ENCODE results near the gene CMTM4. TPM values are rescaled to one million over a fixed set of nuclear protein-coding genes. Genes with fewer than 3 reads are reported as not detected.
"Not testable (repeated sequence)": the region's sequence is repeated elsewhere in the genome, so short reads cannot be mapped to it uniquely, and the experiment has no call there.

The CMTM4 gene
- total RNA-seq, 2 experiments from 2014 or later: 3.8 to 4.0 TPM

GRCh38 chr16:66682271-66682670 is 14.3 kb downstream of the CMTM4 start:
- POLR2A ChIA-PET: no interaction called here
- CTCF ChIA-PET: no interaction called here

GRCh38 chr16:66681676-66682075 is 14.9 kb downstream of the CMTM4 start:
- ChIA-PET CTCF (no interaction called here), POLR2A (no interaction called here)

DNA sequence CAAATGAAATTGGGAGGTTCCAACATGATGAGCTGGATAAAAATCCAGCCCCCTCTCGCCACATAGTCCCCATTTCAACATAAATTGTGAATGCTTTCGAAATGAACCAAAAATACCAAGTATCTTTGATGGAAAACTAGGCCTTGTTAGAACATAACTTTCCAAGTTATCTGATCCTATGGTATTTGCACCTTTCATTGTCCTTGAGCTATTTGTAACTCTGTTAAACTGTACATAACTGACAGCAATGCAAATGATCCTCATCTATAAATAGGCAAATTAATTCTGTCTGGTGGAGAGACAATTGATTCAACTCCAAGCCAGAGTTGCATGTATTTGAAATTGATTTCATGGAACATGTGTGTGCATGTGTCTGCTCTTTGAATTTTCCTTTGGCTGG is 18.2 kb downstream of the CMTM4 start:
- ChIA-PET CTCF (interaction anchor here (0.9 kb wide), 1 partner anchor 11 kb away, joined by 3 read pairs; no protein-coding TSS in a partner anchor), POLR2A (no interaction called here)

DNA sequence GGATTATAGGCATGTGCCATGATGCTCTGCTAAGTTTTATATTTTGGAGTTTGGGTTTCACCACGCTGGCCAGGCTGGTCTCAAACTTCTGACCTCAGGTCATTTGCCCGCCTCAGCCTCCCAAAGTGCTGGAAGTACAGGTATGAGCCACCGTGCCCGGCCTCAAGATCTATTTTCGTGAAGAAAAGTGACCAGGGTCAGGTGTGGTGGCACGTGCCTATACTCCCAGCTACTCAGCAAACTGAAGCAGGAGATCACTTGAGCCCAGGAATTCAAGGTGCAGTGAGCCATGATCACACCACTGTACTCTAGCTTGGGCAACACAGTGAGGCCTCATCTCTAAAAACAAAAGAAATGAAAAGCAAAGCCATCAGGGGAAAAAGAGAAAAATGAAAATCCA is 18.7 kb downstream of the CMTM4 start:
- ChIA-PET CTCF (no interaction called here), POLR2A (no interaction called here)

DNA sequence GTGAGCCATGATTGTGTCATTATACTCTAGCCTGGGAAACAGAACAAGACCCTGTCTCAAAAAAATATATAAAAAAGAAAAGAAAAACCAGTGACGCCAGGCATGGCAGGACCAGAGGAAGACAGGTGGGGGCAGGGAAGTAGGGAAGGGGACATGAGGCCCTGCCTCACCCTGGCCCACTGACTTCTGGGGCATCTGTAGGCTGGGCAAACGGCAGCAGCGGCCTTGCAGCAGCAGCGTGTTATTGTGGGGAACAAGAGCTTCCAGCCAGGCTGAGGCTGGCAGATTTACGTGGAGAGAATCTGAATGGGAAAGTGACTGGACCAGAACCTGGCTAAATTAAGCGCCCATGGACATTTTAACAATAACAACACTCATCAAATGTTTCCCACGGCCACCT is 19.4 kb downstream of the CMTM4 start:
- ChIA-PET POLR2A (no interaction called here), CTCF (no interaction called here)

GRCh38 chr16:66676599-66676998 is 19.9 kb downstream of the CMTM4 start:
- ChIA-PET CTCF (interaction anchor here (0.6 kb wide), 1 partner anchor 180 kb away, joined by 3 read pairs; no protein-coding TSS in a partner anchor), POLR2A (no interaction called here)

DNA sequence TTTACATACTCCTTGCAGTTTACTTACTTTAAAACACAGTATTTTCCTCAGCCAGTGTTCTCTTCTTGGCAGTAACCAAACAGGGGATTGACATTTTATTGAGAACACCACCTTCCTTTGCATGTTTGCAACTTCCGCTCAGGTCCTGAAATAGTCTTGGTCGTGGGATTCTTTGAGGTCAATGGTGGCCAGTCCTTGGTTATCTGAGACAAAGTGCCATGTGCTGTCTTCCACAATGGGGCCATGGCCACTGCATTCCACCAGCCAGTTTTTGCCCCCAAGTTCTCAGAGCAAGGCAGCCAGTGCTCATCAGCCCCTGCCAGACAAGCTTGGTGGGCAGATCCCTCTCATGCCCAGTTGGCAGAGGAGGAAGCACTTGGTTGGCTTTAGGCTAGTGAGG is 22.9 kb downstream of the CMTM4 start:
- POLR2A ChIA-PET: no interaction called here
- CTCF ChIA-PET: interaction anchor here (0.8 kb wide), 1 partner anchor 93 kb away, joined by 3 read pairs; no protein-coding TSS in a partner anchor

- POLR2A ChIA-PET: no interaction called here
- CTCF ChIA-PET: interaction anchor here (0.8 kb wide), 1 partner anchor 19 kb away, joined by 3 read pairs; no protein-coding TSS in a partner anchor
These were observed 25.7 kb downstream of the CMTM4 start for GRCh38 chr16:66670691-66671388.

DNA sequence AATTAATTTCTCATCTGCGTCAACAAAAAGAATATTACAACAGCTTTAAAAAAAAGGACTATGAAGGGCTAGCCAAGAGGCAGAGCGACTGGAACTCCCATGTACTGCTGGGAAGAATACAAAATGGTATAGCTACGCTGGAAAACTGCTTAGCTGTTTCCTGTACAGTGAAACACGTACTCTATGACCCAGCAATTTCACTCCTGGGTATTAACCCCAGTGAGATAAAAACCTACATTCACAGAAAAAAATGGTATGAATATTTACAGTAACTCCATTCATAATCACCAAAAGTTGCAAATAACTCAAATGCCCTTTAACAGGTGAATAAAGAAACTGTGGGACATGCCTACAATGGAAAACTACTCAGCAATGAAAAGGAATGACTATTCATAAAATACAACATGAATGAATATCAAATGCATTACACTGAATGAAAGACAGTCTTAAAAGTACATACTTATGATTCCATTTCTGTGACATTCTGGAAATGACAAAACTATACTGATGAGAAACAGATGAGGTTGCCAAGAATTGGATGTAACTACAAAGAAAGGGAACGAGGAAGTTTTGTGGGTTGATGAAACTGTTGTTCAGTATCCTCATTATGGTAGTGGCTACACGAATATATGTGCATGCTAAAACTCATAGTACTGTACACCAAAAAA is 27.6 kb downstream of the CMTM4 start:
- ChIA-PET CTCF (interaction anchor here (0.9 kb wide), 1 partner anchor 18 kb away, joined by 5 read pairs; no protein-coding TSS in a partner anchor), POLR2A (interaction anchor here (0.6 kb wide), 1 partner anchor 26 kb away, joined by 3 read pairs; no protein-coding TSS in a partner anchor)

DNA sequence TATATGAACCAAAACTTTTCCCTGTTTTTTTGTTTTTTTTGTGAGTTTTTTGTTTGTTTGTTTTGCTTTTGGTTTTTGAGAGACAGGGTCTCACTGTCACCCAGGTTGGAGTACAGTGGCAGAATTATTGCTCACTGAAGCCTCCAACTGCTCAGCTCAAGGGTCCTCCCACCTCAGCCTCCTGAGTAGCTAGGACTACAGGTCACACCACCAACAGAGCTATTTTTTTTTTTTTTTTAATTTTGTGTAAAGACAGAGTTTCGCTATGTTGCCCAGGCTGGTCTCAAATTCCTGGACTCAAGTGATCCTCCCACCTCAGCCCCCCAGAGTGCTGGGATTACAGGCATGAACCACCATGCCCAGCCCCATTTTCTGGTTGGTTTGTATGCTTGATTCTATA is 28.6 kb downstream of the CMTM4 start:
- CTCF ChIA-PET: interaction anchor here (1.0 to 1.2 kb wide), 2 partner anchors 11 to 59 kb away, joined by 3 to 4 read pairs; no protein-coding TSS in a partner anchor
- POLR2A ChIA-PET: no interaction called here

GRCh38 chr16:66662445-66663194 is 33.9 kb downstream of the CMTM4 start:
- ChIA-PET POLR2A (no interaction called here), CTCF (interaction anchor here (3.9 kb wide), 1 partner anchor 12 kb away, joined by 19 read pairs; no protein-coding TSS in a partner anchor)

DNA sequence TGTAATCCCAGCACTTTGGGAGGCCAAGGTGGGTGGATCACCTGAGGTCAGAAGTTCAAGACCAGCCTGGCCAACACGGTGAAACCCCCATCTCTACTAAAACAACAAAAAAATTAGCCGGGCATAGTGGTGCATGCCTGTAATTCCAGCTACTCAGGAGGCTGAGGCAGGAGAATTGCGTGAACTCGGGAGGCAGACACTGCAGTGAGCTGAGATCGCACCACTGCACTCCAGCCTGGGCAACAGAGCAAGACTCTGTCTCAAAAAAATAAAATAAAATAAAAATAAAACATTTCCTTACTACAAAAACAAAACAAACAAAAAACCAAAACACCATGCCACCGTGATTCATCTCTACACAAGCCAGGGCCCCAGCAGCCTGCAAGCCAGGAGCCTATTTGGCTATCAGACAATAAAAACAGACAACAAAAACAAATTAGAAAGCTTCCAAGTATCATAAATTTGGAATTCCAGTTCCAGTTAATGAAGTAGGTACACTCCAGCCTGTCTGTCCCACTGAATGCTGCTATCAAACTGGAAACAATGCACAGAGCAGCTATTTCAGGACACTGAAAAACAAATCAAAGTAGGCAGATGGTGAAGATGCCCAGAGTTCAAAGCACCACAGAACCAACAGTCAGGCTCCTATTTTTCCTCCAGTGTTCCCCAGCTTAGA is 34.7 kb downstream of the CMTM4 start:
- POLR2A ChIA-PET: not testable (repeated sequence)
- CTCF ChIA-PET: interaction anchor here (0.6 to 3.9 kb wide), 2 partner anchors 11 to 65 kb away, joined by 3 to 19 read pairs; no protein-coding TSS in a partner anchor

DNA sequence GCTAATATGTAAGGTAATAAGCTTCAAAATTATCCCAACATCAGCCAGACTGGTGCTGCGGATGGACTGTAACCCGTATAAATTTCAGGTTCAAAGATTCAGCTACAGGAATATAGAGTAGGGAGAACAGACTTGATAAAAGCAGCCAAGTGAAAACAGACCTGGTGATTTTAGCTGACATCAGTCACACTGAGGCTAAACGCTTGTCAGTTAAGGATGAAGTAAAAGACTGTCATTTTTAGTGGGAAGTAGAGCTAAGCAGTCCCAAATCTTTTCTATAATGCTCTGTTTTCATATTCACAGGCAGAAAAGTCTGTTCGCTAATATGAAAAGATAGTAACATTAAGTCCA is 35.4 kb downstream of the CMTM4 start:
- ChIA-PET CTCF (interaction anchor here (0.5 to 3.9 kb wide), 3 partner anchors 10 to 1339 kb away, joined by 3 to 19 read pairs (median 4); no protein-coding TSS in a partner anchor), POLR2A (no interaction called here)

DNA sequence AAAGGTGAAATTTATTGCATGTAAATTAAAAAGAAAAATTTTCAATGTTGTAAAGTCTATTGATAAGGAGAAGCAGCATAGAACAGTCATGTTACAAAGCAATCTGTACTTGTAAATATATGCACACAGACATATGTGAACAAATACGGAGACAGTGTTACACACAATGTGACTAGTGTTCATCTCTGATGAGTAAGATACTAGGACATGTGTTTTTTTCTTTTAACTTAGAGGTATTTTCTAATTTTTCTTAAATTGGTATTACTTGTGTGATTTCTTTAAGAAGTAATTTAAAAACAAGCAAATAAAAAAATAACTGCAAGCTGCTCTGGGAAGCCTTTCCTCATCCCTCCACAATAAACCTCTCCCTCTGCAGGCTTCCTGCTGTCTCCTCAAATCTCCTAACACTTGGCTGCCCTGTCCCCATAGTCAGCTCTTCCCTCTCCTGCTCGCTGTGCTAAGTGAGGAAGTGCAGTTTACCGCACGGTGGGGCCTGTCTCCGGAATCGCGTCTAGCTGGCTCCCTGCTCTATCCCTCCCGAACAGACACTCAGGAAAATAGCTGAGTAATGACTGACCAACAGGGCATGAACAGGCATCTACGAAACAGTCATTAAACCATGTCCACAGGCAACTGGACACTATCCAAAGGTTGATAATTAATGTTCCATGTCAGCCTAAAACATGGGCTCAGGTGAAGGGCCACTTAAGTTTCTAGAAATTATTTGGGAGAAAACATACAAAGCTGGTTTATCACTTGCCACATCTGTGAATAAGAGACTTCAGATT is 35.9 kb downstream of the CMTM4 start:
- POLR2A ChIA-PET: no interaction called here

GRCh38 chr16:66658860-66659190 is 37.7 kb downstream of the CMTM4 start:
- ChIA-PET POLR2A (no interaction called here), CTCF (no interaction called here)

More for the DNA sequence above, 35.9 kb downstream of the CMTM4 start:
- CTCF ChIA-PET: interaction anchor here (0.5 to 3.9 kb wide), 2 partner anchors 10 to 1340 kb away, joined by 4 to 19 read pairs; no protein-coding TSS in a partner anchor

DNA sequence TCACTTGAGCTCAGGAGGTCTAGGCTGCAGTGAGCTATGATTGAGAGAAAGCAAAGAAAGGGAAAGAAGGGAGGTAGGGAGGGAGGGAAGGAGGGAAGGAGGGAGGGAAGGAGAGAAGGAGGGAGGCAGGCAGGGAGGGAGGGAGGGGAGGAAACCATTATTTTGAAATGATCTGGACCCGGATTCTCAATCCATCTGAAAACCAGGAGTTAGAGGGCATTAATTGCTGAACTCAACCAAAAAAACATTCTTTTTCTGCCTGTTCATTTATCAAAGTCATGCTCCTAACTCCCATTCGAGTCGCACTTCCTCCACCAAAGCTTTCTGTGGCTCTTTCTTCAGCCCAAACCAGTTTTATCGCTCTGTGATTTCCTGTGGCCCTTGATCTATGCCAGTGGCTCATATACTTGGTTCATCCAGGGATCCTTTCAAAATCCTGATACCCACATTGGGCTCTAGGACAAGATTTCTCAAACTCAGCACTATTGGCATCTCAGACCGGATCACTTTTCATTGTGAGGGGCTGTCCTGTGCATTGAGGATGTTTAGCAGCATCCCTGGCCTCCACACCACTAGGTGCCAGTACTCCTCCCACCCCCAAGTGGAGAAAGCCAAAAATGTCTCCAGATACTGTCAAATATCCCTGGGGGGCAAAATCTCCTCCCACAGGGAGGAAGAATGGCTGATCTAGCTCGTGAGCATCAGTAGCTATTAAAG is 38.2 kb downstream of the CMTM4 start:
- POLR2A ChIA-PET: no interaction called here
- CTCF ChIA-PET: no interaction called here

DNA sequence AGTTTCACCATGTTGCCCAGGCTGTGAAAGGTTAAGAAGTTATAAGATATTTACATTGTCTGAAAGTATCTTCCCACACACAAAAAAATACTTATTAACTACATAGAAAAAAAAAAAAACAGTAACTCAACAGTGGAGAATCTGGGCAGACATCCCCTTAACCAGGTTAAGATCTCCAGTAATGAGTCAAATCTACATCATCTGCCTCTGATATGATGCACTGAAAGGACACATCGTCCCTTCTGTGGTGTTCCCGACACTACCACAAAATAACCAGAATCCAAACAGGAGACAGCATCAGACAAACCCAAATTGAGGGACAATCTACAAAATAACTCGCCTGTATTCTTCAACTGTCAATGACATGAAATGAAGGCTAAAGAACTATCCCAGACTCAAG is 40.0 kb downstream of the CMTM4 start:
- CTCF ChIA-PET: interaction anchor here (1.1 kb wide), 2 partner anchors 9 to 48 kb away, joined by 3 read pairs; no protein-coding TSS in a partner anchor
- POLR2A ChIA-PET: no interaction called here

DNA sequence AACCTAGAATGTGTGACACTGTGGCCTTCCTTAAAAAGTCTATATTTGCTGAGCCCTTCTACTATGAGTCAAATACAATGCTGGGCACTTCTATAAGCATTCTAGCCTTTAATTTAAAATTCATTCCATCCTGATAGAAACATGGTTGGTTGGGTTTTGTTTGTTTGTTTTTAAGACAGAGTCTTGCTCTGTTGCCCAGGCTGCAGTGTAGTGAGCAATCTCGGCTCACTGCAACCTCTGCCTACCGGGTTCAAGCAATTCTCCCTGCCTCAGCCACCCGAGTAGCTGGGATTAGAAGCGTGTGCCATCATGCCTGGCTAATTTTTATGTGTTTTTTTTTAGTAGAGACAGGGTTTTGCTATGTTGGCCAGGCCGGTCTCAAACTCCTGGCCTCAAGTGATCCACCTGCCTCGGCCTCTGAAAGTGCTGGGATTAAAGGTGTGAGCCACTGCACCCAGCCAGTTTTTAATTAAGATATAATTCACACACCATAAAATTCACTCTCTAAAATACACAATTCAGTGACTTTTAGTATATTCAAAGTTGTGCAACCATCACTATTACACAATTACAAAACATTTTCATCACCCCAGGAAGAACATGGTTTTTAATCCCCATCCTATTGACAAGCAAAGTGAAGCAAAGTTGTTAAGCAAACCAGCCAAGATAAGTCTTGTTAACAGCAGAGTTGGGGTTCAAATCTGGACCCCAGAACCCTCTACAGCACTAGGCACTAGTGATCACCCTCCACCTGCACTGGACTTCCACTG is 42.8 kb downstream of the CMTM4 start:
- POLR2A ChIA-PET: no interaction called here
- CTCF ChIA-PET: interaction anchor here (3.6 kb wide), 1 partner anchor 46 kb away, joined by 26 read pairs; no protein-coding TSS in a partner anchor
